GM23338 (cell line): Measurements from ENCODE around the gene ULK4. TPM values are rescaled to one million over a fixed set of nuclear protein-coding genes. Genes with fewer than 3 reads are reported as not detected.

Source experiments
- ATAC-seq: fragments of 200-7000 bp; cut with Tn5 transposase; 3 replicates; pipeline ENCODE4 v1.9.1; 2020
- DNase-seq: peaks from one replicate; pipeline ENCODE4 v3.0.0-alpha.2; 2015; ENCODE audit warnings: low spot score
- H2AFZ ChIP-seq: fragments of 200-600 bp; sonication (generic); 2 replicates; pipeline ENCODE4 v1.8.0; 2016; ENCODE audit warnings: antibody characterized with exemption, mild to moderate bottlenecking, moderate library complexity
- H3F3A ChIP-seq: fragments of 200-600 bp; sonication (generic); replicated peaks from 2 replicates; pipeline ENCODE4 v1.8.0; 2017; ENCODE audit warnings: antibody characterized with exemption, mixed run types, low read depth
- H3K27ac ChIP-seq: fragments of 200-600 bp; sonication (generic); 2 replicates; pipeline ENCODE4 v1.6.1; 2016; ENCODE audit warnings: low read depth
- H3K27me3 ChIP-seq: fragments of 200-600 bp; sonication (generic); 2 replicates; pipeline ENCODE4 v1.8.0; 2016; ENCODE audit warnings: mild to moderate bottlenecking, mixed run types, moderate library complexity; ENCODE audit not compliant: insufficient read depth
- H3K36me3 ChIP-seq: fragments of 200-600 bp; sonication (generic); 2 replicates; pipeline ENCODE4 v1.8.0; 2016; ENCODE audit warnings: mild to moderate bottlenecking; ENCODE audit not compliant: insufficient read depth
- H3K4me1 ChIP-seq: fragments of 200-600 bp; sonication (generic); 2 replicates; pipeline ENCODE4 v1.8.0; 2016; ENCODE audit warnings: mild to moderate bottlenecking, moderate library complexity; ENCODE audit not compliant: insufficient read depth
- H3K4me2 ChIP-seq: fragments of 200-600 bp; sonication (generic); 2 replicates; pipeline ENCODE4 v1.7.1; 2017; ENCODE audit warnings: mixed run types
- H3K4me3 ChIP-seq: fragments of 200-600 bp; sonication (generic); 2 replicates; pipeline ENCODE4 v1.6.1; 2016; ENCODE audit warnings: mixed run types
- H3K79me2 ChIP-seq: fragments of 200-600 bp; sonication (generic); replicated peaks from 2 replicates; pipeline ENCODE4 v1.8.0; 2017; ENCODE audit warnings: mild to moderate bottlenecking; ENCODE audit not compliant: insufficient read depth
- H3K9me2 ChIP-seq: fragments of 200-600 bp; sonication (generic); 2 replicates; pipeline ENCODE4 v1.8.0; 2017; ENCODE audit not compliant: insufficient read depth
- H4K20me1 ChIP-seq: fragments of 200-600 bp; sonication (generic); replicated peaks from 2 replicates; pipeline ENCODE4 v1.8.0; 2017; ENCODE audit warnings: mild to moderate bottlenecking; ENCODE audit not compliant: insufficient read depth
- H3K27ac Mint-ChIP-seq: 2 replicates; pipeline ENCODE4 v1.8.0; 2020; ENCODE audit warnings: inconsistent platforms, mild to moderate bottlenecking, moderate library complexity, mixed read lengths
- H3K27me3 Mint-ChIP-seq: 3 replicates; pipeline ENCODE4 v1.8.0; 2022; ENCODE audit warnings: low read depth, mild to moderate bottlenecking, moderate library complexity, mixed read lengths, inconsistent platforms; ENCODE audit not compliant: insufficient read depth, poor library complexity
- H3K36me3 Mint-ChIP-seq: 3 replicates; pipeline ENCODE4 v1.8.0; 2021; ENCODE audit warnings: low read depth, mild to moderate bottlenecking, inconsistent platforms, moderate library complexity, mixed read lengths
- H3K4me1 Mint-ChIP-seq: 3 replicates; pipeline ENCODE4 v1.8.0; 2020; ENCODE audit warnings: mild to moderate bottlenecking, inconsistent platforms, mixed read lengths
- H3K4me3 Mint-ChIP-seq: 3 replicates; pipeline ENCODE4 v1.8.0; 2021; ENCODE audit warnings: moderate library complexity, mild to moderate bottlenecking, inconsistent platforms, mixed read lengths
- H3K9me3 Mint-ChIP-seq: 3 replicates; pipeline ENCODE4 v1.8.0; 2020; ENCODE audit warnings: moderate library complexity, mild to moderate bottlenecking, inconsistent platforms, mixed read lengths
- CREB1 ChIP-seq: fragments of 250-450 bp; sonication (Bioruptor Pico); IDR thresholded peaks from 2 replicates; pipeline ENCODE4 v1.5.0; 2020; ENCODE audit warnings: low read depth, mild to moderate bottlenecking, moderate library complexity
- EZH2 ChIP-seq: fragments of 200-600 bp; sonication (generic); IDR thresholded peaks from one replicate; pipeline ENCODE4 v1.8.0; 2017; ENCODE audit warnings: antibody characterized with exemption, mild to moderate bottlenecking, low read depth; ENCODE audit not compliant: unreplicated experiment
- EZH2phosphoT487 ChIP-seq: fragments of 200-600 bp; sonication (generic); IDR thresholded peaks from one replicate; pipeline ENCODE4 v1.8.1; 2018; ENCODE audit warnings: antibody characterized with exemption; ENCODE audit not compliant: unreplicated experiment
- JUNB ChIP-seq: IDR thresholded peaks from one replicate; pipeline ENCODE4 v1.6.1; 2016; ENCODE audit warnings: antibody characterized with exemption; ENCODE audit not compliant: unreplicated experiment
- NANOG ChIP-seq: IDR thresholded peaks from 2 replicates; pipeline ENCODE4 v1.6.1; 2016; ENCODE audit warnings: antibody characterized with exemption, borderline replicate concordance
- POLR2AphosphoS5 ChIP-seq: IDR thresholded peaks from 2 replicates; pipeline ENCODE4 v1.6.1; 2016; ENCODE audit warnings: antibody characterized with exemption, low read depth
- STAT1 ChIP-seq: IDR thresholded peaks from one replicate; pipeline ENCODE4 v1.6.1; 2016; ENCODE audit warnings: antibody characterized with exemption; ENCODE audit not compliant: unreplicated experiment
- ZNF114 ChIP-seq: fragments of 250-450 bp; sonication (Bioruptor Pico); IDR thresholded peaks from 2 replicates; pipeline ENCODE4 v1.5.0; 2020; ENCODE audit warnings: mild to moderate bottlenecking, moderate library complexity
- ZNF331 ChIP-seq: fragments of 250-450 bp; sonication (Bioruptor Pico); IDR thresholded peaks from 2 replicates; pipeline ENCODE4 v1.5.0; 2020; ENCODE audit warnings: low read depth, mild to moderate bottlenecking, moderate library complexity
- polyA plus RNA-seq: library from polyadenylated mRNA; unstranded; fragments of >200 nt; fragmentation: Nextera tagmentation; extraction: Ambion mirVana; gene quantifications from 2 replicates; pipeline ENCODE4 v1.2.1, GENCODE V29; 2016
- total RNA-seq: library from RNA; depleted of rRNA; stranded (reverse); fragments of >200 nt; shearing (Covaris generic); gene quantifications from 2 replicates; pipeline ENCODE4 v1.2.3, GENCODE V29; 2014
- TF ChIP-seq, protein P1 (sequence below): IDR thresholded peaks from one replicate; pipeline ENCODE4 v1.6.1; 2018; ENCODE audit warnings: antibody characterized with exemption; ENCODE audit not compliant: unreplicated experiment
- TF ChIP-seq, protein P2 (sequence below): IDR thresholded peaks from 2 replicates; pipeline ENCODE4 v1.6.1; 2016; ENCODE audit warnings: antibody characterized with exemption
- TF ChIP-seq, protein P3 (sequence below), 2 experiments: fragments of 200-600 bp in 1 of 2; sonication (generic) in 1 of 2; conservative IDR thresholded peaks; 2 replicates each; pipeline versions ENCODE4 v1.5.1 to v1.6.1; 2016 to 2017; ENCODE audit warnings: antibody characterized with exemption in 2 of 2, low read depth in 2 of 2, mild to moderate bottlenecking in 2 of 2, moderate library complexity in 1 of 2
- TF ChIP-seq, protein P4 (sequence below): fragments of 250-450 bp; sonication (Bioruptor Pico); IDR thresholded peaks from 2 replicates; pipeline ENCODE4 v1.5.0; 2020; ENCODE audit warnings: mild to moderate bottlenecking, moderate library complexity

The ULK4 gene
- total and polyA plus RNA-seq, 2 experiments from 2014 or later, result 20.8 to 41.4 TPM

DNA sequence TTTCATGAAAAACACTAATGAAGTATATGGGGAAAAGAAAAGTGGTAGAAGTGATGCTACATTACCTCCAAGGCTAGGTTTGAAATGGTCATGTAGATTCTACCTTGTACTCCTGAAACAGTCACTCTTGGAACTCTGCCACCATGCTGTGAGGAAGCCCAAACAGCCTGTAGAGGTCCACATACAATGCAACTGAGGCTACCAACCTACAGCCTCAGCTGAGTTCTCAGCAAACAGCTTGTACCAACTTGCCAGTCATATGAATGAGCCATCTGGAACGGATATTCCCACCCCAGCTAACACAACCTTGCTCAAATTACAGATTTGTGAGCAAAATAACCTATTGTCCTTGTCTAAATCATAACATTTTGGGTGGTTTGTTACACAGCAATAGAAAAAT lies 193.5 kb downstream of the ULK4 start:
- Histone ChIP-seq H3K27me3 (no peaks in the 10 kb centered on the region), H3K4me2 (no peak overlapping the region), H3F3A (no peaks in the 10 kb centered on the region), H3K9me2 (no peaks in the 10 kb centered on the region), H3K79me2 (no peaks in the 10 kb centered on the region), H3K4me3 (no peak overlapping the region), H4K20me1 (no peaks in the 10 kb centered on the region), H3K36me3 (no peaks in the 10 kb centered on the region), H3K27ac (no peak overlapping the region), H3K4me1 (no peaks in the 10 kb centered on the region), H2AFZ (no peak overlapping the region)
- no peak for DNase-seq
- TF ChIP-seq, protein P1, sequence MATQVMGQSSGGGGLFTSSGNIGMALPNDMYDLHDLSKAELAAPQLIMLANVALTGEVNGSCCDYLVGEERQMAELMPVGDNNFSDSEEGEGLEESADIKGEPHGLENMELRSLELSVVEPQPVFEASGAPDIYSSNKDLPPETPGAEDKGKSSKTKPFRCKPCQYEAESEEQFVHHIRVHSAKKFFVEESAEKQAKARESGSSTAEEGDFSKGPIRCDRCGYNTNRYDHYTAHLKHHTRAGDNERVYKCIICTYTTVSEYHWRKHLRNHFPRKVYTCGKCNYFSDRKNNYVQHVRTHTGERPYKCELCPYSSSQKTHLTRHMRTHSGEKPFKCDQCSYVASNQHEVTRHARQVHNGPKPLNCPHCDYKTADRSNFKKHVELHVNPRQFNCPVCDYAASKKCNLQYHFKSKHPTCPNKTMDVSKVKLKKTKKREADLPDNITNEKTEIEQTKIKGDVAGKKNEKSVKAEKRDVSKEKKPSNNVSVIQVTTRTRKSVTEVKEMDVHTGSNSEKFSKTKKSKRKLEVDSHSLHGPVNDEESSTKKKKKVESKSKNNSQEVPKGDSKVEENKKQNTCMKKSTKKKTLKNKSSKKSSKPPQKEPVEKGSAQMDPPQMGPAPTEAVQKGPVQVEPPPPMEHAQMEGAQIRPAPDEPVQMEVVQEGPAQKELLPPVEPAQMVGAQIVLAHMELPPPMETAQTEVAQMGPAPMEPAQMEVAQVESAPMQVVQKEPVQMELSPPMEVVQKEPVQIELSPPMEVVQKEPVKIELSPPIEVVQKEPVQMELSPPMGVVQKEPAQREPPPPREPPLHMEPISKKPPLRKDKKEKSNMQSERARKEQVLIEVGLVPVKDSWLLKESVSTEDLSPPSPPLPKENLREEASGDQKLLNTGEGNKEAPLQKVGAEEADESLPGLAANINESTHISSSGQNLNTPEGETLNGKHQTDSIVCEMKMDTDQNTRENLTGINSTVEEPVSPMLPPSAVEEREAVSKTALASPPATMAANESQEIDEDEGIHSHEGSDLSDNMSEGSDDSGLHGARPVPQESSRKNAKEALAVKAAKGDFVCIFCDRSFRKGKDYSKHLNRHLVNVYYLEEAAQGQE, result no peak
- TF ChIP-seq JUNB, result no peak
- TF ChIP-seq ZNF331 (CRISPR knock-in tag), result no peak
- TF ChIP-seq POLR2AphosphoS5, result no peak
- no peak for TF ChIP-seq ZNF114 (CRISPR knock-in tag)
- TF ChIP-seq STAT1, result no peak
- TF ChIP-seq, protein P2, sequence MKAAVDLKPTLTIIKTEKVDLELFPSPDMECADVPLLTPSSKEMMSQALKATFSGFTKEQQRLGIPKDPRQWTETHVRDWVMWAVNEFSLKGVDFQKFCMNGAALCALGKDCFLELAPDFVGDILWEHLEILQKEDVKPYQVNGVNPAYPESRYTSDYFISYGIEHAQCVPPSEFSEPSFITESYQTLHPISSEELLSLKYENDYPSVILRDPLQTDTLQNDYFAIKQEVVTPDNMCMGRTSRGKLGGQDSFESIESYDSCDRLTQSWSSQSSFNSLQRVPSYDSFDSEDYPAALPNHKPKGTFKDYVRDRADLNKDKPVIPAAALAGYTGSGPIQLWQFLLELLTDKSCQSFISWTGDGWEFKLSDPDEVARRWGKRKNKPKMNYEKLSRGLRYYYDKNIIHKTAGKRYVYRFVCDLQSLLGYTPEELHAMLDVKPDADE, result no peak
- TF ChIP-seq, protein P3, sequence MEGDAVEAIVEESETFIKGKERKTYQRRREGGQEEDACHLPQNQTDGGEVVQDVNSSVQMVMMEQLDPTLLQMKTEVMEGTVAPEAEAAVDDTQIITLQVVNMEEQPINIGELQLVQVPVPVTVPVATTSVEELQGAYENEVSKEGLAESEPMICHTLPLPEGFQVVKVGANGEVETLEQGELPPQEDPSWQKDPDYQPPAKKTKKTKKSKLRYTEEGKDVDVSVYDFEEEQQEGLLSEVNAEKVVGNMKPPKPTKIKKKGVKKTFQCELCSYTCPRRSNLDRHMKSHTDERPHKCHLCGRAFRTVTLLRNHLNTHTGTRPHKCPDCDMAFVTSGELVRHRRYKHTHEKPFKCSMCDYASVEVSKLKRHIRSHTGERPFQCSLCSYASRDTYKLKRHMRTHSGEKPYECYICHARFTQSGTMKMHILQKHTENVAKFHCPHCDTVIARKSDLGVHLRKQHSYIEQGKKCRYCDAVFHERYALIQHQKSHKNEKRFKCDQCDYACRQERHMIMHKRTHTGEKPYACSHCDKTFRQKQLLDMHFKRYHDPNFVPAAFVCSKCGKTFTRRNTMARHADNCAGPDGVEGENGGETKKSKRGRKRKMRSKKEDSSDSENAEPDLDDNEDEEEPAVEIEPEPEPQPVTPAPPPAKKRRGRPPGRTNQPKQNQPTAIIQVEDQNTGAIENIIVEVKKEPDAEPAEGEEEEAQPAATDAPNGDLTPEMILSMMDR (conservative IDR thresholded peaks at IDR 0.05; ENCODE audit: low read depth in 2 of 2), result no peak
- no peak for TF ChIP-seq EZH2
- TF ChIP-seq NANOG, result no peak
- no peak for TF ChIP-seq CREB1
- TF ChIP-seq EZH2phosphoT487, result no peak
- TF ChIP-seq, protein P4, sequence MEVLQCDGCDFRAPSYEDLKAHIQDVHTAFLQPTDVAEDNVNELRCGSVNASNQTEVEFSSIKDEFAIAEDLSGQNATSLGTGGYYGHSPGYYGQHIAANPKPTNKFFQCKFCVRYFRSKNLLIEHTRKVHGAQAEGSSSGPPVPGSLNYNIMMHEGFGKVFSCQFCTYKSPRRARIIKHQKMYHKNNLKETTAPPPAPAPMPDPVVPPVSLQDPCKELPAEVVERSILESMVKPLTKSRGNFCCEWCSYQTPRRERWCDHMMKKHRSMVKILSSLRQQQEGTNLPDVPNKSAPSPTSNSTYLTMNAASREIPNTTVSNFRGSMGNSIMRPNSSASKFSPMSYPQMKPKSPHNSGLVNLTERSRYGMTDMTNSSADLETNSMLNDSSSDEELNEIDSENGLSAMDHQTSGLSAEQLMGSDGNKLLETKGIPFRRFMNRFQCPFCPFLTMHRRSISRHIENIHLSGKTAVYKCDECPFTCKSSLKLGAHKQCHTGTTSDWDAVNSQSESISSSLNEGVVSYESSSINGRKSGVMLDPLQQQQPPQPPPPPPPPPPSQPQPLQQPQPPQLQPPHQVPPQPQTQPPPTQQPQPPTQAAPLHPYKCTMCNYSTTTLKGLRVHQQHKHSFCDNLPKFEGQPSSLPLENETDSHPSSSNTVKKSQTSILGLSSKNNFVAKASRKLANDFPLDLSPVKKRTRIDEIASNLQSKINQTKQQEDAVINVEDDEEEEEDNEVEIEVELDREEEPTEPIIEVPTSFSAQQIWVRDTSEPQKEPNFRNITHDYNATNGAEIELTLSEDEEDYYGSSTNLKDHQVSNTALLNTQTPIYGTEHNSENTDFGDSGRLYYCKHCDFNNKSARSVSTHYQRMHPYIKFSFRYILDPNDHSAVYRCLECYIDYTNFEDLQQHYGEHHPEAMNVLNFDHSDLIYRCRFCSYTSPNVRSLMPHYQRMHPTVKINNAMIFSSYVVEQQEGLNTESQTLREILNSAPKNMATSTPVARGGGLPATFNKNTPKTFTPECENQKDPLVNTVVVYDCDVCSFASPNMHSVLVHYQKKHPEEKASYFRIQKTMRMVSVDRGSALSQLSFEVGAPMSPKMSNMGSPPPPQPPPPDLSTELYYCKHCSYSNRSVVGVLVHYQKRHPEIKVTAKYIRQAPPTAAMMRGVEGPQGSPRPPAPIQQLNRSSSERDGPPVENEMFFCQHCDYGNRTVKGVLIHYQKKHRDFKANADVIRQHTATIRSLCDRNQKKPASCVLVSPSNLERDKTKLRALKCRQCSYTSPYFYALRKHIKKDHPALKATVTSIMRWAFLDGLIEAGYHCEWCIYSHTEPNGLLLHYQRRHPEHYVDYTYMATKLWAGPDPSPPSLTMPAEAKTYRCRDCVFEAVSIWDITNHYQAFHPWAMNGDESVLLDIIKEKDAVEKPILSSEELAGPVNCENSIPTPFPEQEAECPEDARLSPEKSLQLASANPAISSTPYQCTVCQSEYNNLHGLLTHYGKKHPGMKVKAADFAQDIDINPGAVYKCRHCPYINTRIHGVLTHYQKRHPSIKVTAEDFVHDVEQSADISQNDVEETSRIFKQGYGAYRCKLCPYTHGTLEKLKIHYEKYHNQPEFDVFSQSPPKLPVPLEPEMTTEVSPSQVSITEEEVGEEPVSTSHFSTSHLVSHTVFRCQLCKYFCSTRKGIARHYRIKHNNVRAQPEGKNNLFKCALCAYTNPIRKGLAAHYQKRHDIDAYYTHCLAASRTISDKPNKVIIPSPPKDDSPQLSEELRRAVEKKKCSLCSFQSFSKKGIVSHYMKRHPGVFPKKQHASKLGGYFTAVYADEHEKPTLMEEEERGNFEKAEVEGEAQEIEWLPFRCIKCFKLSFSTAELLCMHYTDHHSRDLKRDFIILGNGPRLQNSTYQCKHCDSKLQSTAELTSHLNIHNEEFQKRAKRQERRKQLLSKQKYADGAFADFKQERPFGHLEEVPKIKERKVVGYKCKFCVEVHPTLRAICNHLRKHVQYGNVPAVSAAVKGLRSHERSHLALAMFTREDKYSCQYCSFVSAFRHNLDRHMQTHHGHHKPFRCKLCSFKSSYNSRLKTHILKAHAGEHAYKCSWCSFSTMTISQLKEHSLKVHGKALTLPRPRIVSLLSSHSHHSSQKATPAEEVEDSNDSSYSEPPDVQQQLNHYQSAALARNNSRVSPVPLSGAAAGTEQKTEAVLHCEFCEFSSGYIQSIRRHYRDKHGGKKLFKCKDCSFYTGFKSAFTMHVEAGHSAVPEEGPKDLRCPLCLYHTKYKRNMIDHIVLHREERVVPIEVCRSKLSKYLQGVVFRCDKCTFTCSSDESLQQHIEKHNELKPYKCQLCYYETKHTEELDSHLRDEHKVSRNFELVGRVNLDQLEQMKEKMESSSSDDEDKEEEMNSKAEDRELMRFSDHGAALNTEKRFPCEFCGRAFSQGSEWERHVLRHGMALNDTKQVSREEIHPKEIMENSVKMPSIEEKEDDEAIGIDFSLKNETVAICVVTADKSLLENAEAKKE (CRISPR knock-in tag), result no peak
- H3K27ac Mint-ChIP-seq, result no peak overlapping the region
- ATAC-seq, result no peak
- peaks cover 2% of the 10 kb centered on the region for H3K27me3 Mint-ChIP-seq
- H3K36me3 Mint-ChIP-seq, result peaks cover under 1% of the 10 kb centered on the region; the same call in 1 of the 3 replicates
- H3K9me3 Mint-ChIP-seq, result no peaks in the 10 kb centered on the region
- no peaks in the 10 kb centered on the region for H3K4me1 Mint-ChIP-seq
- H3K4me3 Mint-ChIP-seq, result no peak overlapping the region
